ENCODE results near the gene NPIPB5. TPM values are rescaled to one million over a fixed set of nuclear protein-coding genes. Genes with fewer than 3 reads are reported as not detected.
A peak's percentile ranks its signal among the peaks of the same experiment; 100 is the strongest.
"Not testable (repeated sequence)": the region's sequence is repeated elsewhere in the genome, so short reads cannot be mapped to it uniquely, and the experiment has no call there.

The NPIPB5 gene
- total and polyA plus RNA-seq, 10 of the 15 experiments (the other 5 are each of a cell fraction or from before 2014, with no cell fraction given), result 5.0 to 172 (median 101) TPM

DNA sequence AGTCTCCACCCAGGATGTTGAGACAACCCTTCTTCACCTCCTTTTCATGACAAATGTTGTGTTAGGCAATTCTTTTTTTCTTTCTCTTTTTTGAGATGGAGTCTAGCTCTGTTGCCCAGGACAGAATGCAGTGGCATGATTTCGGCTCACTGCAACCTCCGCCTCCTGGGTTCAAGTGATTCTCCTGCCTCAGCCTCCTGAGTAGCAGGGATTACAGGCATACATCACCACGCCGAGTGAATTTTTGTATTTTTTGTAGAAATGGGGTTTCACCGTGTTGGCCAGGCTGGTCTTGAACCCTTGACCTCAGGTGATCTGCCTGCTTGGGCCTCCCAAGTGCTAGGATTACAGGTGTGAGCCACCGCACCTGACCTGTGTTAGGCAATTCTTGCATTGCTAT is 39.2 kb downstream of the NPIPB5 start:
- H2AFZ ChIP-seq (ENCODE audit: control insufficient read depth, low read depth, low read length); H3K27me3 ChIP-seq (replicated peaks in 1 of 2; ENCODE audit: control insufficient read depth in 2 of 2, insufficient read depth in 2 of 2, low read length in 1 of 2); BruUV-seq (replicated peaks); intact Hi-C loops (cut with micrococcal nuclease; ENCODE audit: unreplicated experiment); DNase-seq (ENCODE audit: low read depth, low spot score); H3K4me1 ChIP-seq (ENCODE audit: control insufficient read depth, insufficient read depth, low read length); H3K9ac ChIP-seq (ENCODE audit: control insufficient read depth, insufficient read depth, low read length); H3K36me3 ChIP-seq (ENCODE audit: control insufficient read depth in 2 of 2, insufficient read depth in 2 of 2, low read length in 1 of 2); ATAC-seq; RAD21 ChIA-PET (ENCODE audit: unreplicated experiment); CTCF ChIA-PET; H3K79me2 ChIP-seq (ENCODE audit: control insufficient read depth, insufficient read depth, low read length); H3K27ac ChIP-seq (ENCODE audit: control insufficient read depth, insufficient read depth); H3K9me3 ChIP-seq (replicated peaks; ENCODE audit: control insufficient read depth, insufficient read depth, low read length); H3K4me3 ChIP-seq; FAIRE-seq; H4K20me1 ChIP-seq (ENCODE audit: control insufficient read depth, insufficient read depth); SMC1A ChIA-PET (ENCODE audit: uncharacterized antibody, unreplicated experiment); H3K4me2 ChIP-seq (ENCODE audit: control insufficient read depth, insufficient read depth); POLR2A ChIA-PET: not testable (repeated sequence)
- in situ Hi-C loops (cut with MboI), result loop anchor here (25.0 kb wide), 2 partner anchors 138 to 238 kb away; no protein-coding TSS in a partner anchor
- WGBS (ENCODE audit: insufficient coverage, insufficient replicate concordance, low lambda C conversion rate, missing lambda C conversion rate), result 74% methylated on average over 5 of the region's 6 CpGs
- 0 out of 2 replicates have a peak, but pooled peaks have one; percentile 15 for TF ChIP-seq FOXK2 (IDR thresholded peaks at IDR 0.05)

DNA sequence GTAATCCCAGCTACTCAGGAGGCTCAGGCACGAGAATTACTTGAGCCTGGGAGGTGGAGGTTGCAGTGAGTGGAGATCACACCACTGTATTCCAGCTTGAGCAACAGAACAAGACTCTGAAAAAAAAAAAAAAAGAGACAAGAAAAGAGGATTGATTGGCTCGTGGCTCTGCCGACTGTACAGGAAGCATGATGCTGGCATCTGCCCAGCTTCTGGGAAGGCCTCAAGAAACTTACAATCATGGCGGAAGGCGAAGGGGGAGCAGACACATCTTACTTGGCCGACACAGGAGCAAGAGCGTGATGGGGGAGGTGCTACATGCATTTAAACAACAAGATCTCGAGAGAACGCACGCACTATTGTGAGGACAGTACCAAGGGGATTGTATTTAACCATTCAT is 40.5 kb downstream of the NPIPB5 start:
- in situ Hi-C loops (cut with MboI), result loop anchor here (25.0 kb wide), 2 partner anchors 139 to 239 kb away; no protein-coding TSS in a partner anchor
- intact Hi-C loops (cut with micrococcal nuclease; ENCODE audit: unreplicated experiment); H3K79me2 ChIP-seq (ENCODE audit: control insufficient read depth, insufficient read depth, low read length); H2AFZ ChIP-seq (ENCODE audit: control insufficient read depth, low read depth, low read length); H3K27me3 ChIP-seq (replicated peaks in 1 of 2; ENCODE audit: control insufficient read depth in 2 of 2, insufficient read depth in 2 of 2, low read length in 1 of 2); FAIRE-seq; H3K36me3 ChIP-seq (ENCODE audit: control insufficient read depth in 2 of 2, insufficient read depth in 2 of 2, low read length in 1 of 2); H3K4me1 ChIP-seq (ENCODE audit: control insufficient read depth, insufficient read depth, low read length); CTCF ChIA-PET; H4K20me1 ChIP-seq (ENCODE audit: control insufficient read depth, insufficient read depth); ATAC-seq; POLR2A ChIA-PET; H3K9ac ChIP-seq (ENCODE audit: control insufficient read depth, insufficient read depth, low read length); H3K27ac ChIP-seq (ENCODE audit: control insufficient read depth, insufficient read depth); BruUV-seq (replicated peaks); RAD21 ChIA-PET (ENCODE audit: unreplicated experiment); SMC1A ChIA-PET (ENCODE audit: uncharacterized antibody, unreplicated experiment); H3K4me3 ChIP-seq; DNase-seq (ENCODE audit: low read depth, low spot score); H3K4me2 ChIP-seq (ENCODE audit: control insufficient read depth, insufficient read depth); H3K9me3 ChIP-seq (replicated peaks; ENCODE audit: control insufficient read depth, insufficient read depth, low read length): not testable (repeated sequence)
- WGBS (ENCODE audit: insufficient coverage, insufficient replicate concordance, low lambda C conversion rate, missing lambda C conversion rate), result 57% methylated on average over 7 of the region's 10 CpGs

DNA sequence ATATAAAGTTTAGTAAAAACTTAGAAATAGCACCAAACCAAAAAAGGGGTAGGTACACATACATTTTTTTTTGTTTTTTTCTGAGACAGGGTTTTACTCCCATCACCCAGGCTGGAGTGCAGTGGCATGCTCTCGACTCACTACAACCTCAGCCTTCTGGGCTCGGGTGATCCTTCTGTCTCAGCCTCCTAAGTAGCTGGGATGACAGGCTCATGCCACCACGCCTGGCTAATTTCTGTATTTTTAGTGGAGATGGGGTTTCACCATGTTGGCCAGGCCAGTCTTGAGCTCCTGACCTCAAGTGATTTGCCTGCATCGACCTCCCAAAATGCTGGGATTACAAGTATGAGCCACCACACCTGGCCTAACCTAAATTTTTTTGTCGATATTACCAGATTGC is 41.0 kb downstream of the NPIPB5 start:
- intact Hi-C loops (cut with micrococcal nuclease; ENCODE audit: unreplicated experiment); BruUV-seq (replicated peaks); H2AFZ ChIP-seq (ENCODE audit: control insufficient read depth, low read depth, low read length); FAIRE-seq; H3K27ac ChIP-seq (ENCODE audit: control insufficient read depth, insufficient read depth); RAD21 ChIA-PET (ENCODE audit: unreplicated experiment); POLR2A ChIA-PET; H3K4me3 ChIP-seq; H3K4me2 ChIP-seq (ENCODE audit: control insufficient read depth, insufficient read depth); SMC1A ChIA-PET (ENCODE audit: uncharacterized antibody, unreplicated experiment); H3K36me3 ChIP-seq (ENCODE audit: control insufficient read depth in 2 of 2, insufficient read depth in 2 of 2, low read length in 1 of 2); H3K79me2 ChIP-seq (ENCODE audit: control insufficient read depth, insufficient read depth, low read length); H4K20me1 ChIP-seq (ENCODE audit: control insufficient read depth, insufficient read depth); H3K27me3 ChIP-seq (replicated peaks in 1 of 2; ENCODE audit: control insufficient read depth in 2 of 2, insufficient read depth in 2 of 2, low read length in 1 of 2); ATAC-seq; H3K4me1 ChIP-seq (ENCODE audit: control insufficient read depth, insufficient read depth, low read length); DNase-seq (ENCODE audit: low read depth, low spot score); H3K9me3 ChIP-seq (replicated peaks; ENCODE audit: control insufficient read depth, insufficient read depth, low read length); H3K9ac ChIP-seq (ENCODE audit: control insufficient read depth, insufficient read depth, low read length): not testable (repeated sequence)
- WGBS (ENCODE audit: insufficient coverage, insufficient replicate concordance, low lambda C conversion rate, missing lambda C conversion rate), result 24% methylated on average over 5 of the region's 5 CpGs
- in situ Hi-C loops (cut with MboI), result loop anchor here (25.0 kb wide), 2 partner anchors 139 to 239 kb away; no protein-coding TSS in a partner anchor
- CTCF ChIA-PET, result interaction anchor here (0.6 kb wide), 1 partner anchor 467 kb away, joined by 3 read pairs; no protein-coding TSS in a partner anchor

DNA sequence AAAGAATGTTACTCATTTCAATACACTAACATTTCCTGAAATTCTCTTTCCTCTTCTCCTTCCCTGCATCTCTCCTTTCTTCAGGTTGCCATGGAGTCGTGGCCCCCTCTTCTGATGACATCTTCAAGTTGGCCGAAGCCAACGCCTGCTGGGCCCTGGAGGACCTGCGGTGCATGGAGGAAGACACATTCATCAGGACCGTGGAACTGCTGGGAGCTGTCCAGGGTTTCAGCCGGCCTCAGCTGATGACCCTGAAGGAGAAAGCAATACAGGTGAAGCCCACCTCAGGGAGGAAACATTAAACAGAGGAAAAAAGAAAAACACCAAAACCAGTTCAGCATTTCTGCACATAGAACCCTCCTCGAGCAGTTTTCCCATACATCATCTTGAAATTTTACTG is 46.1 kb downstream of the NPIPB5 start:
- H3K79me2 ChIP-seq (ENCODE audit: control insufficient read depth, insufficient read depth, low read length); DNase-seq (ENCODE audit: low read depth, low spot score); H3K9me3 ChIP-seq (replicated peaks; ENCODE audit: control insufficient read depth, insufficient read depth, low read length); FAIRE-seq; H3K27me3 ChIP-seq (replicated peaks in 1 of 2; ENCODE audit: control insufficient read depth in 2 of 2, insufficient read depth in 2 of 2, low read length in 1 of 2); RAD21 ChIA-PET (ENCODE audit: unreplicated experiment); POLR2A ChIA-PET; SMC1A ChIA-PET (ENCODE audit: uncharacterized antibody, unreplicated experiment); H3K9ac ChIP-seq (ENCODE audit: control insufficient read depth, insufficient read depth, low read length); intact Hi-C loops (cut with micrococcal nuclease; ENCODE audit: unreplicated experiment); H3K36me3 ChIP-seq (ENCODE audit: control insufficient read depth in 2 of 2, insufficient read depth in 2 of 2, low read length in 1 of 2); H3K4me3 ChIP-seq; H3K4me1 ChIP-seq (ENCODE audit: control insufficient read depth, insufficient read depth, low read length); H2AFZ ChIP-seq (ENCODE audit: control insufficient read depth, low read depth, low read length); H3K4me2 ChIP-seq (ENCODE audit: control insufficient read depth, insufficient read depth); BruUV-seq (replicated peaks); CTCF ChIA-PET; H3K27ac ChIP-seq (ENCODE audit: control insufficient read depth, insufficient read depth); H4K20me1 ChIP-seq (ENCODE audit: control insufficient read depth, insufficient read depth); ATAC-seq: not testable (repeated sequence)
- no CpG with 5 or more reads among the region's 7 CpGs for WGBS (ENCODE audit: insufficient coverage, insufficient replicate concordance, low lambda C conversion rate, missing lambda C conversion rate)
- in situ Hi-C loops (cut with MboI), result loop anchor here (25.0 kb wide), 2 partner anchors 144 to 244 kb away; no protein-coding TSS in a partner anchor

All from GM12878 (cell line).